Panc1 (cell line): ENCODE data around the gene FSTL1. TPM values are rescaled to one million over a fixed set of nuclear protein-coding genes. Genes with fewer than 3 reads are reported as not detected.

Experiments
- ATAC-seq: fragments of 200-7000 bp; cut with Tn5 transposase; 2 replicates; pipeline ENCODE4 v1.9.1; 2020; ENCODE audit warnings: mild to moderate bottlenecking, moderate library complexity
- BruUV-seq: library from RNA; stranded (reverse); fragments of 400-500 nt; replicated peaks from 2 replicates; lab custom pipeline; 2021; lab: Mats Ljungman, UMichigan
- CTCF ChIA-PET: fragments of 300-600 bp; sonication (Branson Sonifier 250); formaldehyde crosslinking; loops from one replicate; lab custom pipeline; 2022; ENCODE audit warnings: antibody characterized with exemption; lab: Charles Lee
- POLR2A ChIA-PET: fragments of 300-600 bp; sonication (Branson Sonifier 250); formaldehyde crosslinking; loops from one replicate; lab custom pipeline; 2022; ENCODE audit warnings: antibody characterized with exemption; lab: Charles Lee
- DNase-seq: peaks from one replicate; pipeline ENCODE4 v3.0.0-alpha.2; 2010; ENCODE audit warnings: low read depth, low spot score
- H3K27ac ChIP-seq: 2 replicates; pipeline ENCODE4 v1.5.1; 2011; ENCODE audit warnings: mild to moderate bottlenecking, low read length, inconsistent platforms
- H3K27me3 ChIP-seq: fragments of 200-500 bp; sonication (Bioruptor generic); 2 replicates; pipeline ENCODE4 v1.6.0; 2014; ENCODE audit warnings: low read length, inconsistent platforms; ENCODE audit not compliant: control insufficient read depth, insufficient read depth
- H3K36me3 ChIP-seq: fragments of 200-500 bp; sonication (Bioruptor generic); 2 replicates; pipeline ENCODE4 v1.5.1; 2014; ENCODE audit warnings: inconsistent platforms, mild to moderate bottlenecking, low read length, moderate library complexity; ENCODE audit not compliant: control insufficient read depth, insufficient read depth
- H3K4me1 ChIP-seq: 2 replicates; pipeline ENCODE4 v1.5.1; 2011; ENCODE audit warnings: inconsistent platforms, mild to moderate bottlenecking, low read length, moderate library complexity; ENCODE audit not compliant: control insufficient read depth, insufficient read depth
- H3K4me3 ChIP-seq, 2 experiments: 2 replicates each; pipeline ENCODE4 v1.5.1; 2011 to 2012; ENCODE audit warnings: low read depth in 2 of 2, low read length in 2 of 2, mild to moderate bottlenecking in 2 of 2, inconsistent platforms in 1 of 2, moderate library complexity in 1 of 2
- H3K9me3 ChIP-seq: fragments of 200-500 bp; sonication (Bioruptor generic); 2 replicates; pipeline ENCODE4 v1.5.1; 2014; ENCODE audit warnings: low read depth, mild to moderate bottlenecking, inconsistent platforms, low read length, moderate library complexity; ENCODE audit not compliant: control insufficient read depth, insufficient read depth
- POLR2AphosphoS5 ChIP-seq: IDR thresholded peaks from 2 replicates; pipeline ENCODE4 v1.6.1; 2012; ENCODE audit warnings: mild to moderate bottlenecking, low read depth, low read length, moderate library complexity
- SIN3A ChIP-seq: IDR thresholded peaks from 2 replicates; pipeline ENCODE4 v1.6.1; 2012; ENCODE audit warnings: low read depth, mild to moderate bottlenecking, low read length, moderate library complexity, borderline replicate concordance; ENCODE audit not compliant: insufficient read depth
- TCF7L2 ChIP-seq: IDR thresholded peaks from 2 replicates; pipeline ENCODE4 v1.6.1; 2011; ENCODE audit warnings: mild to moderate bottlenecking, low read depth, low read length, inconsistent platforms
- in situ Hi-C: cut with HindIII; loops from 2 replicates; pipeline ENCODE4 v1.10.0; 2016; ENCODE audit warnings: low sequenced_read_pairs, low pct_unique_long_range_greater_than_20kb
- intact Hi-C: fragments of 100-400 bp; cut with micrococcal nuclease; formaldehyde crosslinking; loops from one replicate; pipeline ENCODE4 v1.10.0; 2022; ENCODE audit not compliant: unreplicated experiment
- total RNA-seq: library from RNA; stranded (reverse); gene quantifications from one replicate; pipeline ENCODE4 v1.2.1, GENCODE V29; 2021; ENCODE audit not compliant: unreplicated experiment
- TF ChIP-seq, protein P1 (sequence below): fragments of 450-650 bp; IDR thresholded peaks from 2 replicates; pipeline ENCODE4 v1.5.1; 2017; ENCODE audit warnings: mild to moderate bottlenecking
- TF ChIP-seq, protein P2 (sequence below), 2 experiments: IDR thresholded peaks; 2 replicates each; pipeline ENCODE4 v1.6.1; 2011 to 2012; ENCODE audit warnings: low read depth in 2 of 2, control low read depth in 1 of 2, low read length in 1 of 2, mild to moderate bottlenecking in 1 of 2, moderate library complexity in 1 of 2; ENCODE audit not compliant: insufficient read depth in 1 of 2

FSTL1 gene
- total RNA-seq, 1 experiment from 2014 or later: 9.2 TPM

- POLR2A ChIA-PET: no interaction called here
- H3K36me3 ChIP-seq: no peaks in the 10 kb centered on the region
- no peak overlapping the region for H3K27ac ChIP-seq
- no TSS peak for BruUV-seq
- TF ChIP-seq SIN3A: no peak
- no peak for TF ChIP-seq TCF7L2
- TF ChIP-seq POLR2AphosphoS5: no peak
- TF ChIP-seq, protein P1, sequence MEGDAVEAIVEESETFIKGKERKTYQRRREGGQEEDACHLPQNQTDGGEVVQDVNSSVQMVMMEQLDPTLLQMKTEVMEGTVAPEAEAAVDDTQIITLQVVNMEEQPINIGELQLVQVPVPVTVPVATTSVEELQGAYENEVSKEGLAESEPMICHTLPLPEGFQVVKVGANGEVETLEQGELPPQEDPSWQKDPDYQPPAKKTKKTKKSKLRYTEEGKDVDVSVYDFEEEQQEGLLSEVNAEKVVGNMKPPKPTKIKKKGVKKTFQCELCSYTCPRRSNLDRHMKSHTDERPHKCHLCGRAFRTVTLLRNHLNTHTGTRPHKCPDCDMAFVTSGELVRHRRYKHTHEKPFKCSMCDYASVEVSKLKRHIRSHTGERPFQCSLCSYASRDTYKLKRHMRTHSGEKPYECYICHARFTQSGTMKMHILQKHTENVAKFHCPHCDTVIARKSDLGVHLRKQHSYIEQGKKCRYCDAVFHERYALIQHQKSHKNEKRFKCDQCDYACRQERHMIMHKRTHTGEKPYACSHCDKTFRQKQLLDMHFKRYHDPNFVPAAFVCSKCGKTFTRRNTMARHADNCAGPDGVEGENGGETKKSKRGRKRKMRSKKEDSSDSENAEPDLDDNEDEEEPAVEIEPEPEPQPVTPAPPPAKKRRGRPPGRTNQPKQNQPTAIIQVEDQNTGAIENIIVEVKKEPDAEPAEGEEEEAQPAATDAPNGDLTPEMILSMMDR: no peak
- TF ChIP-seq, protein P2, sequence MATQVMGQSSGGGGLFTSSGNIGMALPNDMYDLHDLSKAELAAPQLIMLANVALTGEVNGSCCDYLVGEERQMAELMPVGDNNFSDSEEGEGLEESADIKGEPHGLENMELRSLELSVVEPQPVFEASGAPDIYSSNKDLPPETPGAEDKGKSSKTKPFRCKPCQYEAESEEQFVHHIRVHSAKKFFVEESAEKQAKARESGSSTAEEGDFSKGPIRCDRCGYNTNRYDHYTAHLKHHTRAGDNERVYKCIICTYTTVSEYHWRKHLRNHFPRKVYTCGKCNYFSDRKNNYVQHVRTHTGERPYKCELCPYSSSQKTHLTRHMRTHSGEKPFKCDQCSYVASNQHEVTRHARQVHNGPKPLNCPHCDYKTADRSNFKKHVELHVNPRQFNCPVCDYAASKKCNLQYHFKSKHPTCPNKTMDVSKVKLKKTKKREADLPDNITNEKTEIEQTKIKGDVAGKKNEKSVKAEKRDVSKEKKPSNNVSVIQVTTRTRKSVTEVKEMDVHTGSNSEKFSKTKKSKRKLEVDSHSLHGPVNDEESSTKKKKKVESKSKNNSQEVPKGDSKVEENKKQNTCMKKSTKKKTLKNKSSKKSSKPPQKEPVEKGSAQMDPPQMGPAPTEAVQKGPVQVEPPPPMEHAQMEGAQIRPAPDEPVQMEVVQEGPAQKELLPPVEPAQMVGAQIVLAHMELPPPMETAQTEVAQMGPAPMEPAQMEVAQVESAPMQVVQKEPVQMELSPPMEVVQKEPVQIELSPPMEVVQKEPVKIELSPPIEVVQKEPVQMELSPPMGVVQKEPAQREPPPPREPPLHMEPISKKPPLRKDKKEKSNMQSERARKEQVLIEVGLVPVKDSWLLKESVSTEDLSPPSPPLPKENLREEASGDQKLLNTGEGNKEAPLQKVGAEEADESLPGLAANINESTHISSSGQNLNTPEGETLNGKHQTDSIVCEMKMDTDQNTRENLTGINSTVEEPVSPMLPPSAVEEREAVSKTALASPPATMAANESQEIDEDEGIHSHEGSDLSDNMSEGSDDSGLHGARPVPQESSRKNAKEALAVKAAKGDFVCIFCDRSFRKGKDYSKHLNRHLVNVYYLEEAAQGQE (IDR thresholded peaks at IDR 0.05; ENCODE audit: insufficient read depth in 1 of 2, low read depth in 2 of 2, low read length in 1 of 2): no peak
- no peak for DNase-seq
- intact Hi-C loops (no loop called here), in situ Hi-C loops (no loop called here)
- H3K4me1 ChIP-seq: no peaks in the 10 kb centered on the region
- no peaks in the 10 kb centered on the region for H3K27me3 ChIP-seq
- no peak overlapping the region for H3K4me3 ChIP-seq
- H3K9me3 ChIP-seq: no peaks in the 10 kb centered on the region
- no peak for ATAC-seq
- CTCF ChIA-PET: interaction anchor here (0.5 kb wide), 1 partner anchor 18 kb away, joined by 3 read pairs; no protein-coding TSS in a partner anchor
Measured at GRCh38 chr3:120435621-120436020, 15.2 kb downstream of the FSTL1 start.

DNA sequence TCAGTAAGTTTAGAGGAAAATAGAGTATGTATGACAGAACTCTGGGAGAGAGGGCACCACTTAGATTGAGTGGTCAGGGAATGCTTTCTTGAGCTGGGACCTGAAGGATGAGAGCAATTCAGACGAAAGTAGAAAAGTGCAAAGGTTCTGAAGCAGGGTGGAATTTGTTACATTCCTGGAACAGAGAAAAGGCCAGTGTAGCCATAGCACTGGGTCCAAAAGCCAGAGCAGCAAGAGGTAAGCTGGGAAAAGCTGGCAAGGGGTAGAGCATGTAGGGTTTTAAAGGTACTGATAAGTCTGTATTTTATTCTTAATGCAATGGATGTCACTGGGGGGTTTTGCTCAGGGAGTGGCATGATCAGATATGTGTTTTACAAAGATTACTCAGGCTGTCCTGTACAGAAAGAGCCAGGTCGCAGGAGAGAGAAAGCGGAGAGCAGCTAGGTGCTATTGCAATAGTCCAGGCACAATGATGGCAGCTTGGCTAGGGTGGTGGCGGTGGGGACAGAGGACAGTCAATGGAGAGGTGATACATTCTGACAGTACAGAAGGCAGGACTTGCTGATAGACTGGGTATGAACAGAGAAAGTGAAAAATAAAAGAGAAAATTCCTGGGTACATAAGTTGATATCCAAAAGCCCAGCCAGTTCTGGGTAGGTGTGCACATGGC, 17.0 kb downstream of the FSTL1 start:
- POLR2A ChIA-PET: no interaction called here
- BruUV-seq: no TSS peak
- H3K9me3 ChIP-seq: no peaks in the 10 kb centered on the region
- DNase-seq: no peak
- in situ Hi-C loops: no loop called here
- H3K27ac ChIP-seq: no peak overlapping the region
- intact Hi-C loops: no loop called here
- H3K4me1 ChIP-seq: no peaks in the 10 kb centered on the region
- no peaks in the 10 kb centered on the region for H3K36me3 ChIP-seq
- CTCF ChIA-PET: no interaction called here
- H3K27me3 ChIP-seq: no peaks in the 10 kb centered on the region
- no peak for ATAC-seq
- TF ChIP-seq, protein P1: no peak
- no peak overlapping the region for H3K4me3 ChIP-seq
